A549 treated with RU486 at 1 μM for 4 hours (cell line): Measurements from ENCODE around the gene ARHGEF6. TPM values are rescaled to one million over a fixed set of nuclear protein-coding genes. Genes with fewer than 3 reads are reported as not detected.

ENCODE experiments used
- total RNA-seq: library from RNA; stranded (reverse); fragments of 200-300 nt; extraction: Qiagen RNA extraction; gene quantifications from 5 replicates; pipeline ENCODE4 v1.2.3, GENCODE V29; 2022; ENCODE audit warnings: low read depth

The ARHGEF6 gene
- total RNA-seq = 0.09 to 0.25 TPM (median 0.18 TPM) in 5 replicates

GRCh38 chrX:136780763-136781162 lies at the start of gene ARHGEF6:
ARHGEF6 (minus strand) TSS chrX:136780932; CDS start chrX:136780882, 50 bp downstream.

GRCh38 chrX:136647677-136648360 lies 132.9 kb downstream of the ARHGEF6 start, which contains the start of gene CD40LG:
CD40LG (plus strand) TSS chrX:136648158; CDS start chrX:136648249, 91 bp downstream.

Other genes starting within 250 kb of the ARHGEF6 start
- not detected in 5 replicates for gene VGLL1, start 248.7 kb downstream of the ARHGEF6 start, total RNA-seq
- gene CD40LG, start 132.8 kb downstream of the ARHGEF6 start, total RNA-seq = not detected in 5 replicates
- 207 to 307 TPM (median 232 TPM) in 5 replicates for gene RBMX, start 99.8 kb upstream of the ARHGEF6 start, total RNA-seq